Measurements from ENCODE around the gene NOTCH1. TPM values are rescaled to one million over a fixed set of nuclear protein-coding genes. Genes with fewer than 3 reads are reported as not detected.

The NOTCH1 gene
- total and polyA plus RNA-seq, 2 of the 8 experiments (the other 6 are each of a cell fraction or from before 2014, with no cell fraction given) = 6.9 to 55.6 TPM

DNA sequence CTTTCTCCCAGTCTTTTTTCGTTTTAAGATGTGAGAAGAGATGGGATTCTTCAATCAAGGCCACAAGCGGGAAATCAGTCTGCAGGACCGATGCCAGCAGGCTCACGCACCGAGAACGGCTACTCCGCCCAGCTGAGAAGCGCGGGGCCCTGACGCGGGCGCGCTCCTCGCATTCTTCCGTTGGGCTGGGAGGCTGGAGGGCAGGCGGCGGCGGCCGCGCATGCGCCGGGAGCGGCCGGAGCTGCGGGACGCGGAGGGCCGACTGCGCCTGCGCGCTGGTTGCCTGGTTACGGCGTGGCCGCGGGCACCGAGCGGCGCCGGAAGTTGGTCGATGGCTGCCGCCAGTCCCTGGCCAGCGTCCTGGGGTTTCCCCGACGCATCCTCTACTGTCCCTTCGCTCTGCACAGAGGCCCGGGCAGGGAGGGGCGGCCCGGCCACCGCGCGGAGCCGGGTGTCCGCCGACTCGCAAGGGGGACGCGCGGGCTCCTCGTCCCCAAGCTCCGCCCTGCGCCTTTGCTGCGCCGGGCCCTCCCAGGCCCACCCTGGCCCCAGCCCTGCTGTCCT is 62.2 kb downstream of the NOTCH1 start (continued):
- TF ChIP-seq SUZ12 (IDR thresholded peaks at IDR 0.05; ENCODE audit: low read length) (no peak), TEAD4 (IDR thresholded peaks at IDR 0.05; ENCODE audit: low read depth, low read length) (peak; percentile 76), JUND (IDR thresholded peaks at IDR 0.05; ENCODE audit: low read length) (no peak), SP1 (IDR thresholded peaks at IDR 0.05; ENCODE audit: low read depth, low read length) (no peak), KDM1A (IDR thresholded peaks at IDR 0.05; ENCODE audit: borderline replicate concordance, low read length) (no peak), SIRT6 (IDR thresholded peaks at IDR 0.05; ENCODE audit: low read length) (no peak), HDAC6 (IDR thresholded peaks at IDR 0.05; ENCODE audit: low read depth, low read length) (no peak), BACH1 (IDR thresholded peaks at IDR 0.05; ENCODE audit: low read length) (no peak), GTF2F1 (IDR thresholded peaks at IDR 0.05; ENCODE audit: borderline replicate concordance, low read depth, low read length) (no peak), EZH2 (IDR thresholded peaks at IDR 0.05; ENCODE audit: low read depth, low read length, severe bottlenecking) (no peak), MAFK (IDR thresholded peaks at IDR 0.05; ENCODE audit: low read depth, low read length) (no peak), TAF7 (optimal IDR thresholded peaks at IDR 0.05; ENCODE audit: borderline replicate concordance, low read depth, low read length) (peak; percentile 42), CTCF (IDR thresholded peaks at IDR 0.05; ENCODE audit: control extremely low read depth in 1 of 3, insufficient read depth in 1 of 3, low read depth in 1 of 3, low read length in 3 of 3) (no peak), CREB1 (IDR thresholded peaks at IDR 0.05) (peak; percentile 6; the same call in 1 of the 2 replicates), CHD2 (IDR thresholded peaks at IDR 0.05; ENCODE audit: low read length) (no peak), TCF12 (IDR thresholded peaks at IDR 0.05; ENCODE audit: low read depth, low read length) (no peak)
